ENCODE measurements around the gene DAO. TPM values are rescaled to one million over a fixed set of nuclear protein-coding genes. Genes with fewer than 3 reads are reported as not detected.

Gene DAO
- polyA plus RNA-seq, 1 of the 3 experiments (the other 2 are of a cell fraction): not detected

DNA sequence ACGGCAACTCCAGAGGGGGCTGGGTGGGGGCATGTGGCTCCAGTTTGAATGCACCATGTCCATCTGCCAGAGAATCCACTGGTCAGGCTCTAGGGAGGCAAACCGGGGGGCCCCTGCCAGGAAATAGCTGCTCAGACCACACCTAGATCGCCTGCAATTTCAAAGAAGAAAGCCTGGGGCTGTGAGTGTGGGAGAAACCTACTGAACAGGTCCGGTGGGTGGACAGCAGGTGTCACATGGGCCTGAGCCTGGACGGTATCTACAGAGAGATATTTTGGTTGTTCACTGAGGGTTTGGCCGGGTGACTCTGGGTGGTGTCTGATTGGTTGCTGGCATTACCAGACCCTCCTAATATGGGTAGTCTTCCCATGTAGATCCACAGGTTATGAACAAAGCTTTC, 32.0 kb downstream of the DAO start:
- no peak for DNase-seq
- no peak overlapping the region for H3K4me3 ChIP-seq (ENCODE audit: low read depth in 2 of 2, low read length in 1 of 2)
- no peak overlapping the region for H3K27ac ChIP-seq (ENCODE audit: low read depth in 2 of 2, low read length in 1 of 2)
- TF ChIP-seq YY1 (IDR thresholded peaks at IDR 0.05; ENCODE audit: low read depth) (no peak), USF1 (IDR thresholded peaks at IDR 0.05; ENCODE audit: borderline replicate concordance, low read depth) (no peak), TAF1 (IDR thresholded peaks at IDR 0.05; ENCODE audit: borderline replicate concordance, low read depth, low read length) (no peak), FOXM1 (IDR thresholded peaks at IDR 0.05; ENCODE audit: low read depth) (no peak), JUND (IDR thresholded peaks at IDR 0.05) (no peak), MEF2A (IDR thresholded peaks at IDR 0.05; ENCODE audit: borderline replicate concordance, low read depth) (no peak), RXRA (IDR thresholded peaks at IDR 0.05; ENCODE audit: borderline replicate concordance, low read depth) (no peak), RFX5 (IDR thresholded peaks at IDR 0.05; ENCODE audit: low read length) (no peak), EZH2phosphoT487 (IDR thresholded peaks at IDR 0.05; ENCODE audit: borderline replicate concordance, low read depth) (no peak), MXI1 (IDR thresholded peaks at IDR 0.05; ENCODE audit: low read depth, low read length) (no peak), FOSL2 (IDR thresholded peaks at IDR 0.05; ENCODE audit: borderline replicate concordance, low read depth) (no peak), REST (IDR thresholded peaks at IDR 0.05; ENCODE audit: low read depth, low read length) (no peak), CTCF (IDR thresholded peaks at IDR 0.05) (no peak), CHD2 (IDR thresholded peaks at IDR 0.05; ENCODE audit: low read length, partially characterized antibody) (no peak)
- TF ChIP-seq, protein P1, sequence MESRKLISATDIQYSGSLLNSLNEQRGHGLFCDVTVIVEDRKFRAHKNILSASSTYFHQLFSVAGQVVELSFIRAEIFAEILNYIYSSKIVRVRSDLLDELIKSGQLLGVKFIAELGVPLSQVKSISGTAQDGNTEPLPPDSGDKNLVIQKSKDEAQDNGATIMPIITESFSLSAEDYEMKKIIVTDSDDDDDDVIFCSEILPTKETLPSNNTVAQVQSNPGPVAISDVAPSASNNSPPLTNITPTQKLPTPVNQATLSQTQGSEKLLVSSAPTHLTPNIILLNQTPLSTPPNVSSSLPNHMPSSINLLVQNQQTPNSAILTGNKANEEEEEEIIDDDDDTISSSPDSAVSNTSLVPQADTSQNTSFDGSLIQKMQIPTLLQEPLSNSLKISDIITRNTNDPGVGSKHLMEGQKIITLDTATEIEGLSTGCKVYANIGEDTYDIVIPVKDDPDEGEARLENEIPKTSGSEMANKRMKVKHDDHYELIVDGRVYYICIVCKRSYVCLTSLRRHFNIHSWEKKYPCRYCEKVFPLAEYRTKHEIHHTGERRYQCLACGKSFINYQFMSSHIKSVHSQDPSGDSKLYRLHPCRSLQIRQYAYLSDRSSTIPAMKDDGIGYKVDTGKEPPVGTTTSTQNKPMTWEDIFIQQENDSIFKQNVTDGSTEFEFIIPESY (IDR thresholded peaks at IDR 0.05; ENCODE audit: borderline replicate concordance, low read depth): no peak
- WGBS (ENCODE audit: low lambda C conversion rate): 48% methylated on average over 3 of the region's 6 CpGs
- no peaks in the 10 kb centered on the region for H3F3A ChIP-seq (replicated peaks; ENCODE audit: insufficient read depth)
- H3K27me3 ChIP-seq (ENCODE audit: insufficient read depth): no peaks in the 10 kb centered on the region
- H3K4me1 ChIP-seq (ENCODE audit: control insufficient read depth in 1 of 2, insufficient read depth in 2 of 2, low read depth in 1 of 2, low read length in 1 of 2): no peaks in the 10 kb centered on the region
- no peaks in the 10 kb centered on the region for H4K20me1 ChIP-seq (ENCODE audit: insufficient read depth)
- ChIA-PET POLR2A (no interaction called here), CTCF (interaction anchor here (2.0 kb wide), 1 partner anchor 39 kb away, joined by 6 read pairs; no protein-coding TSS in a partner anchor)
- no peak overlapping the region for H3K4me2 ChIP-seq
- no peak overlapping the region for H2AFZ ChIP-seq (ENCODE audit: low read depth)
- no peaks in the 10 kb centered on the region for H3K9me3 ChIP-seq
- H3K9ac ChIP-seq: no peak overlapping the region
- no peaks in the 10 kb centered on the region for H3K79me2 ChIP-seq (ENCODE audit: insufficient read depth)
- no peaks in the 10 kb centered on the region for H3K9me2 ChIP-seq
- H3K36me3 ChIP-seq (replicated peaks in 1 of 2; ENCODE audit: control insufficient read depth in 1 of 2, insufficient read depth in 2 of 2, low read length in 1 of 2): no peaks in the 10 kb centered on the region
